ENCODE results near the gene LHB. TPM values are rescaled to one million over a fixed set of nuclear protein-coding genes. Genes with fewer than 3 reads are reported as not detected.

LHB gene
- total and polyA plus RNA-seq, 2 donors (not counting 3 experiments of a cell fraction or from before 2014, with no cell fraction given) = 1.3 TPM; not detected in 1

GRCh38 chr19:48969276-48970138 is 47.4 kb downstream of the LHB start:
- no peak overlapping the region for H3K4me3 ChIP-seq (replicated peaks in 1 of 3; ENCODE audit: insufficient read depth in 1 of 3, low read depth in 1 of 3, low read length in 3 of 3)
- no peak overlapping the region for H2AFZ ChIP-seq (ENCODE audit: low read depth, low read length)
- no TSS peak for BruUV-seq (replicated peaks)
- no peak overlapping the region for H3K9ac ChIP-seq (replicated peaks; ENCODE audit: extremely low read depth, insufficient read depth, low read length)
- peaks cover 16% of the 10 kb centered on the region for H3K79me2 ChIP-seq (ENCODE audit: control insufficient read depth, insufficient read depth, low read length)
- DNase-seq (ENCODE audit: low read depth, low spot score) = no peak
- no peak for FAIRE-seq
- CTCF ChIA-PET = interaction anchor here (0.8 to 3.8 kb wide), 19 partner anchors 10 to 324 kb away, joined by 3 to 133 read pairs (median 15); partner anchors contain the start of genes CA11, DHDH, GYS1 and HSD17B14
- dilution Hi-C loops (cut with MboI; ENCODE audit: extremely low pct_ligation_motif_present, low sequenced_read_pairs) = no loop called here
- H3K4me1 ChIP-seq (ENCODE audit: control insufficient read depth, extremely low read depth, insufficient read depth, low read length) = peaks cover 3% of the 10 kb centered on the region
- intact Hi-C loops (cut with micrococcal nuclease) = loop anchor here (5.0 kb wide), 1 partner anchor 332 kb away; the partner anchor contains the start of gene DBP
- no peak overlapping the region for H3K4me2 ChIP-seq (ENCODE audit: insufficient read depth, low read length)
- TF ChIP-seq GATA2 (IDR thresholded peaks at IDR 0.05; ENCODE audit: insufficient read depth, insufficient read length, low read depth, low read length) (no peak), FOS (IDR thresholded peaks at IDR 0.05; ENCODE audit: borderline replicate concordance, insufficient read depth, low read length) (no peak), MYC (IDR thresholded peaks at IDR 0.05; ENCODE audit: low read depth, low read length) (no peak), CTCF (IDR thresholded peaks at IDR 0.05; ENCODE audit: extremely low read depth in 1 of 2, insufficient read depth in 1 of 2, low read depth in 1 of 2, low read length in 2 of 2) (no peak), EZH2 (IDR thresholded peaks at IDR 0.05; ENCODE audit: borderline replicate concordance, low read depth, low read length, severe bottlenecking) (no peak), POLR2A (IDR thresholded peaks at IDR 0.05; ENCODE audit: low read depth, low read length) (no peak), JUN (IDR thresholded peaks at IDR 0.05; ENCODE audit: borderline replicate concordance, insufficient read depth, insufficient read length, low read depth) (no peak), POLR2AphosphoS5 (IDR thresholded peaks at IDR 0.05; ENCODE audit: insufficient read depth, low read depth, low read length) (no peak), MAX (IDR thresholded peaks at IDR 0.05; ENCODE audit: insufficient read depth, insufficient read length) (no peak)
- H3K36me3 ChIP-seq (ENCODE audit: control insufficient read depth in 2 of 2, extremely low read depth in 1 of 2, insufficient read depth in 2 of 2, low read length in 2 of 2) = peaks cover 5 to 18% of the 10 kb centered on the region in 2 experiments
- no peaks in the 10 kb centered on the region for H3K9me1 ChIP-seq (replicated peaks; ENCODE audit: control insufficient read depth, extremely low read depth, insufficient read depth, low read length)
- no peaks in the 10 kb centered on the region for H3K27me3 ChIP-seq (ENCODE audit: control insufficient read depth in 2 of 2, insufficient read depth in 2 of 2, low read length in 2 of 2)
- no peaks in the 10 kb centered on the region for H3K9me3 ChIP-seq (replicated peaks; ENCODE audit: control insufficient read depth, insufficient read depth, low read length)
- H4K20me1 ChIP-seq (replicated peaks; ENCODE audit: control insufficient read depth, extremely low read depth, insufficient read depth, low read length) = peaks cover 3% of the 10 kb centered on the region
- POLR2A ChIA-PET = interaction anchor here (1.5 to 1.6 kb wide), 2 partner anchors 96 to 98 kb away, joined by 6 read pairs; partner anchors contain the start of gene PPP1R15A
- no peak overlapping the region for H3K27ac ChIP-seq (ENCODE audit: insufficient read depth, low read depth, low read length)
